22Rv1 (cell line): ENCODE results near the gene COL23A1.

Experiments
- H3K27ac ChIP-seq: fragments of 450-650 bp; 2 replicates; pipeline ENCODE4 v1.5.1; 2017
- ZFX ChIP-seq: fragments of 450-650 bp; IDR thresholded peaks from 2 replicates; pipeline ENCODE4 v1.6.1; 2017; ENCODE audit warnings: antibody characterized with exemption, borderline replicate concordance
- TF ChIP-seq, protein P1 (sequence below): fragments of 450-650 bp; IDR thresholded peaks from 2 replicates; pipeline ENCODE4 v1.5.1; 2017; ENCODE audit warnings: mild to moderate bottlenecking

COL23A1 gene

GRCh38 chr5:178415353-178415752 lies 174.8 kb downstream of the COL23A1 start:
- no peak for TF ChIP-seq ZFX
- TF ChIP-seq, protein P1, sequence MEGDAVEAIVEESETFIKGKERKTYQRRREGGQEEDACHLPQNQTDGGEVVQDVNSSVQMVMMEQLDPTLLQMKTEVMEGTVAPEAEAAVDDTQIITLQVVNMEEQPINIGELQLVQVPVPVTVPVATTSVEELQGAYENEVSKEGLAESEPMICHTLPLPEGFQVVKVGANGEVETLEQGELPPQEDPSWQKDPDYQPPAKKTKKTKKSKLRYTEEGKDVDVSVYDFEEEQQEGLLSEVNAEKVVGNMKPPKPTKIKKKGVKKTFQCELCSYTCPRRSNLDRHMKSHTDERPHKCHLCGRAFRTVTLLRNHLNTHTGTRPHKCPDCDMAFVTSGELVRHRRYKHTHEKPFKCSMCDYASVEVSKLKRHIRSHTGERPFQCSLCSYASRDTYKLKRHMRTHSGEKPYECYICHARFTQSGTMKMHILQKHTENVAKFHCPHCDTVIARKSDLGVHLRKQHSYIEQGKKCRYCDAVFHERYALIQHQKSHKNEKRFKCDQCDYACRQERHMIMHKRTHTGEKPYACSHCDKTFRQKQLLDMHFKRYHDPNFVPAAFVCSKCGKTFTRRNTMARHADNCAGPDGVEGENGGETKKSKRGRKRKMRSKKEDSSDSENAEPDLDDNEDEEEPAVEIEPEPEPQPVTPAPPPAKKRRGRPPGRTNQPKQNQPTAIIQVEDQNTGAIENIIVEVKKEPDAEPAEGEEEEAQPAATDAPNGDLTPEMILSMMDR = no peak
- no peak overlapping the region for H3K27ac ChIP-seq

GRCh38 chr5:178413988-178414387 lies 176.2 kb downstream of the COL23A1 start:
- TF ChIP-seq ZFX = no peak
- TF ChIP-seq, protein P1 = no peak
- H3K27ac ChIP-seq = no peak overlapping the region

GRCh38 chr5:178411083-178411482 lies 179.1 kb downstream of the COL23A1 start:
- no peak overlapping the region for H3K27ac ChIP-seq
- TF ChIP-seq ZFX = no peak
- TF ChIP-seq, protein P1 = no peak

GRCh38 chr5:178407646-178408045 lies 182.5 kb downstream of the COL23A1 start:
- TF ChIP-seq, protein P1 = no peak
- no peak for TF ChIP-seq ZFX
- H3K27ac ChIP-seq = no peak overlapping the region

- H3K27ac ChIP-seq = no peak overlapping the region
- TF ChIP-seq, protein P1 = no peak
- TF ChIP-seq ZFX = no peak
Observed at GRCh38 chr5:178404987-178405386, 185.2 kb downstream of the COL23A1 start.

GRCh38 chr5:178403956-178404600 lies 186.1 kb downstream of the COL23A1 start:
- no peak overlapping the region for H3K27ac ChIP-seq
- TF ChIP-seq, protein P1 = no peak
- no peak for TF ChIP-seq ZFX

DNA sequence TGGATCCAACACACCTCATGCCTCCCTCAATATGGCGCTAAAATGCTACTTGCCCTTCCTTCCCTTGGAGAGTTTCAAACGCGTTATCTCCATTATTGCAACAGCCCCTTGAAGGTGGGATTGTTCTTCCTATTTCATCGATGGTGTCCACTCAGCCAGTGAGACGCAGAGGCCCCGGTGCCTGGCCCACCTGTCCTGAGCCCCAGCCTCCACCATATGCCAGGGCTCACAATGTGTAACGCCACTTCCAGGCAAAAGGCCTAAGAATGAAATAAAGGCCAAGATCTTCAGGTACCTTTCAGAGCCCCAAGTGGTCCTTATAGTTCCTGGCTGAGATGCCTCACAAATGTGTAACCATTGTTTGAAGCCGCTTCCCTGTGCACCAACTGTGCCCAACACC lies 186.8 kb downstream of the COL23A1 start:
- TF ChIP-seq ZFX = no peak
- TF ChIP-seq, protein P1 = no peak
- H3K27ac ChIP-seq = no peak overlapping the region
